Hematopoietic multipotent progenitor cell treated with erythropoietin and hydrocortisone succinate and interleukin-3 and kit ligand, for 8 days (in vitro differentiated cells): ENCODE measurements around the gene TOP2B.

ENCODE experiments used
- DNase-seq: peaks from one replicate; pipeline ENCODE4 v3.0.0-alpha.2; 2015

Gene TOP2B

GRCh38 chr3:25555695-25556437, 108.8 kb downstream of the TOP2B start:
- DNase-seq: no peak

DNA sequence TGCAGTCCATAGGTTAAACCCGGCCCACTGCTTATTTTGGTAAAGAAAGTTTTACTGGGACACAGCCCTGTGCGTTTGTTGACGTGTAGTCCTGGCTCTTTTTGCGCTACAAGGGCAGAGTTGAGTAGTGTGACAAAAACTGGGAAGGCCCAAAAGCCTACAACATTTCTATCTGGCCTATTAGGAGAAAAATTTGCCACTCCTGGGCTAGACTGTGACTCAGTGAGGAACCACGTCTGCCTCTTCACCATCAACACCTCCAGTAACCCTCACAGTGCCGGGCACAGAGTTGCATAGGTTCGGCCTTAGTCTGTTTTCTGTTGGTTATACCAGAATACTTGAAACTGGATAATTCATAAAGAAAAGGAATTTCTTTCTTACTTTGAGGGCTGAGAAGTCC, 110.3 kb downstream of the TOP2B start:
- no peak for DNase-seq

DNA sequence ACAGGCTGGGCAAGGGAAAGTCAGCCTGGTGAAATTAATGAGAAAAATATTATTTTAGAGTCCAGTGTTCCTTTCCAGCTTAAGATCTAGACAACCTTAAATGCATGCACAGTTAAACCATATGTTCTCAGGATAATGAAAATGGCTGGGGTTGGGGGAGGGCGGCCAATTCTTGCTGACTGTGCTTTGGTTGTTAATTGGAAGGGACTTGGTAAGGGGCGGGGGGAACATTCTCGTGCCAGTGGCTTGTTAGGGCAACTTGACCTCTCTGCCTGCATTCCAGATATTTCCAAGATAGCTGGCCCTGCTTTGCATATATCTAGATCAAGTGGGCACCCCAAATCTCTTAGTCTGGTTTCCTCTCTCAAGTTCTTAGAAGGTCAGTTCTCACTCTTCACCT, 112.5 kb downstream of the TOP2B start:
- no peak for DNase-seq

DNA sequence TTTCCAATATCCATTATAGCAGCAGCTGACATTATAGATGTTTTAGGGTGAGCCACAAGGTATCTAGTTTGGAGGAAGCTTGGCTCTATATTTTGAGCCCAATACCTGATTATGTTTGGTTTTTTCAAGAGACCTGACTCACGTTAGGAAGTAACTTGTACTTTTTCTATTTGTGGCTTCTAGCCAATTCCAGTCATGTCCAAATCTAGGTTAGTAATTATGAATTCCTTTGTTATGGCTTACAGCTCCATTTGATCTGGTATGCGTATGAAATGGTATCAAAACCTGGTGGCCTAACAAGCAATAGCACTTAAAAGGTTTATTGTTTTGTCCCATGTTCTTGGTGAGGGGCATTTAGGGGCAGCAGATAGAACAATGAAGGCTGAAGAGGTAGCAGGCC, 115.9 kb downstream of the TOP2B start:
- no peak for DNase-seq

DNA sequence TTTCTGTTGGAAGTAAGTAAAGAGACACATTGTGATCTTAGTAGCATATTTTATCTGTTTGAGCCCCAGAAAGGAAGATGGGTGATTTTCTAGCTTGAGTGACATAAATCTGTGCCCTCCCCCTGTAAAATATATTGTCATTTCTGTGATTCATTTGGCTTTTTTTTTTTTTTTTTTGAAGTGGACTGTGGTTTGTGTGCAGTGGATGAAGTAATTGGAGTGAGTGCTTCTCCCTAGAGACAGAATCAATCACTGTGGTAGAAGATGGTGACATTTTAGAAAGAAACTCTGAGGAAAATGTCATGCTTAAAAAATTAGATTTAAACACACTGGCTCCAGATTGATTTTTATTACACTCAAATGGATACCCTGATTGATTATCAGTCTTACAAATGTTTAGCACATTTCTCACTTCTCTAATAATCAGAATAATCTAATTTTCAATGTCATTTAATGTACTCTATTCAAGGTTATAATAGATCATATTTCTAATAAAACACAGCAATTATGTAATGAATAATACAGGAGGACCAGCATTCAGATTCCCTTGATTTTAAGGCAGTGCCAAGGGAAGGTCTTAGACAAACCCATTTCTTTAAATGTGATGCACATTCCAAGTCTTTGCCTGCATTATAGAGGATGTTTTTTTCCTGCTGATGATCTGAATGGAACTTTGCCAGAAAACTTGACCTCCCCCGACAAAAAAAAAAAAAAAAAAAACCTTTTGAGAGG, 116.6 kb downstream of the TOP2B start:
- no peak for DNase-seq
